WERI-Rb-1 (cell line): ENCODE data around the gene PADI3.

Experiments used
- DNase-seq: peaks from one replicate; pipeline ENCODE4 v3.0.0-alpha.2; 2020
- H3K27ac ChIP-seq: fragments of 250-450 bp; sonication (Bioruptor Pico); 2 replicates; pipeline ENCODE4 v1.5.1; 2020; ENCODE audit warnings: mild to moderate bottlenecking, moderate library complexity
- H3K27me3 ChIP-seq: fragments of 250-450 bp; sonication (Bioruptor Pico); 2 replicates; pipeline ENCODE4 v1.5.1; 2021; ENCODE audit warnings: mild to moderate bottlenecking, low read depth, moderate library complexity; ENCODE audit not compliant: insufficient read depth, severe bottlenecking
- H3K36me3 ChIP-seq: fragments of 250-450 bp; sonication (Bioruptor Pico); 2 replicates; pipeline ENCODE4 v1.5.1; 2020; ENCODE audit warnings: mild to moderate bottlenecking, moderate library complexity
- H3K4me3 ChIP-seq: 2 replicates; pipeline ENCODE4 v1.5.1; 2011; ENCODE audit warnings: low read depth, mild to moderate bottlenecking, control low read depth, low read length
- H3K9me3 ChIP-seq: fragments of 250-450 bp; sonication (Bioruptor Pico); 2 replicates; pipeline ENCODE4 v1.5.1; 2021; ENCODE audit warnings: mild to moderate bottlenecking, moderate library complexity; ENCODE audit not compliant: severe bottlenecking
- TF ChIP-seq, protein P1 (sequence below): IDR thresholded peaks from 2 replicates; pipeline ENCODE4 v1.5.1; 2011; ENCODE audit warnings: low read depth, mild to moderate bottlenecking, control low read depth, inconsistent platforms, low read length

Gene PADI3

DNA sequence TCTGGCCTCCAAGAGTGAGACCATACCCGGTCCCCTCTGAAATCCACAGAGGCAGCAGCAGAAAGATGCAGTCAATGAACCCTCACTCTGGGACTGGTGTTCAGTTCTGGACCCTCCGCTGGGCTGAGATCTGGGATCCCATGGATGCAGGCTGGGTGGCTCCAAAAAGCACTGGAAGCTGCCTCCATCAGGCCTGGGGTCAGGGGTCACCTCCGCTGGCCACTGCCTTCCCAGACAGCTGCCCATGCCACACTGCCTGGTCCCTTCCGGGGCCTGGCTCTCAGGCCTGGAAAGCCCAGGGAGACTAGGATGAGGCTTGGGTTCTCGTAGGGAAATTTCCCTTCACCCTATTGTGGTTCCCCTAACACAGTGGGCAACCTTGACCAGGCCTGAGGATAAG lies 37.7 kb downstream of the PADI3 start:
- Histone ChIP-seq H3K36me3 (no peaks in the 10 kb centered on the region), H3K9me3 (no peaks in the 10 kb centered on the region), H3K27ac (no peak overlapping the region), H3K4me3 (no peak overlapping the region), H3K27me3 (no peaks in the 10 kb centered on the region)
- TF ChIP-seq, protein P1, sequence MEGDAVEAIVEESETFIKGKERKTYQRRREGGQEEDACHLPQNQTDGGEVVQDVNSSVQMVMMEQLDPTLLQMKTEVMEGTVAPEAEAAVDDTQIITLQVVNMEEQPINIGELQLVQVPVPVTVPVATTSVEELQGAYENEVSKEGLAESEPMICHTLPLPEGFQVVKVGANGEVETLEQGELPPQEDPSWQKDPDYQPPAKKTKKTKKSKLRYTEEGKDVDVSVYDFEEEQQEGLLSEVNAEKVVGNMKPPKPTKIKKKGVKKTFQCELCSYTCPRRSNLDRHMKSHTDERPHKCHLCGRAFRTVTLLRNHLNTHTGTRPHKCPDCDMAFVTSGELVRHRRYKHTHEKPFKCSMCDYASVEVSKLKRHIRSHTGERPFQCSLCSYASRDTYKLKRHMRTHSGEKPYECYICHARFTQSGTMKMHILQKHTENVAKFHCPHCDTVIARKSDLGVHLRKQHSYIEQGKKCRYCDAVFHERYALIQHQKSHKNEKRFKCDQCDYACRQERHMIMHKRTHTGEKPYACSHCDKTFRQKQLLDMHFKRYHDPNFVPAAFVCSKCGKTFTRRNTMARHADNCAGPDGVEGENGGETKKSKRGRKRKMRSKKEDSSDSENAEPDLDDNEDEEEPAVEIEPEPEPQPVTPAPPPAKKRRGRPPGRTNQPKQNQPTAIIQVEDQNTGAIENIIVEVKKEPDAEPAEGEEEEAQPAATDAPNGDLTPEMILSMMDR = no peak
- DNase-seq = no peak

DNA sequence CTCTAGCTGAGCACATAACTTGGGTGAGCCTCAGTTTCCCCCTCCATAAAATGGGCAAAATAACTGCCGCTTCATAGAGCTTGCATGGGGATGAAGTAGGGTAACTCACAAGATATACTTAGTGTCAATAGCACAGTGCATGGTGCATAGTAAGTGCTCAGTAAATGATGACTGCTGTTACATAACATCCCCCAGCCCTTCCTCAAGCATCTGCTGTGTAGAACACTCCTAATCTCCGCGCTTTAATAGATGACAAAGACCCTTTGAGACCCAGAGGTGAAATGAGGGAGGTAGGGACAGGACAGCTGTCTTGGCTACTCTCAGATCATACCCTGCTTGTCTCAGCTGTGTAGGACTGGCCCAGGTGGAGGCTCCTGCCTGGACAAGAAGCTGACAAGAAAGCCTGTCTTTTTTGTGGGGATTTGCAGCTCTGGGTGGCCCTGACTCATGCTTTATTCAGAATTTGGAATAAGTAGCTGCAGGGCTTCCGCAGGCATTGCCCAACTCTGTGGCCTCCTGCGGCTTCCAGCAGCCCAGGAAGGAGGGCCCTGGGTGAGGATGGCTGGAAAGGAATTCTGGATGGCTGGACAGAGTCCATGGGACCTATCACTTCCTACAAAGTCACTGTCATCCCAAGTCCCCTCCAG lies 38.4 kb downstream of the PADI3 start:
- TF ChIP-seq, protein P1 = no peak
- H3K9me3 ChIP-seq = no peaks in the 10 kb centered on the region
- H3K27ac ChIP-seq = no peak overlapping the region
- no peaks in the 10 kb centered on the region for H3K27me3 ChIP-seq
- no peak for DNase-seq
- no peaks in the 10 kb centered on the region for H3K36me3 ChIP-seq
- no peak overlapping the region for H3K4me3 ChIP-seq

DNA sequence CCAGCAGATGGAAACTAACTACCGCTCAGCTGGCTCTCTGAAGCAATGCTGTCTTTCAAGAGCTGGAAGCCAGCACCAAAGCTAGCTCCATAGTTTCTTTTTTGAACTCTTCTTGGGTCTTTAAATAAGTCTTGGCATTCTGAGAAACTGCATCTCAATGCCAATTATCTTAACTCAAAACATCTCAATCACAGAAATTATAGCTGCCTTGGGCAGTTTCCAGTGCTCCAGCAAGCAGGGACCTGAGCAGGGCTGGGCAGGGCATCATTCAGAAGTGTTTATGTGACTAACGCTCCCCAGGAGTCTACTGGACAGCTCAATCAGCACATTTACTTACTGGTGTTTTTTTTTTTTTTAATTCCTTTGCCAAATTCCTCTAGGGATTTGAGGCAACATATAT lies 40.8 kb downstream of the PADI3 start:
- no peak overlapping the region for H3K27ac ChIP-seq
- H3K4me3 ChIP-seq = no peak overlapping the region
- no peak for DNase-seq
- no peaks in the 10 kb centered on the region for H3K36me3 ChIP-seq
- H3K9me3 ChIP-seq = no peaks in the 10 kb centered on the region
- H3K27me3 ChIP-seq = no peaks in the 10 kb centered on the region
- TF ChIP-seq, protein P1 = no peak

DNA sequence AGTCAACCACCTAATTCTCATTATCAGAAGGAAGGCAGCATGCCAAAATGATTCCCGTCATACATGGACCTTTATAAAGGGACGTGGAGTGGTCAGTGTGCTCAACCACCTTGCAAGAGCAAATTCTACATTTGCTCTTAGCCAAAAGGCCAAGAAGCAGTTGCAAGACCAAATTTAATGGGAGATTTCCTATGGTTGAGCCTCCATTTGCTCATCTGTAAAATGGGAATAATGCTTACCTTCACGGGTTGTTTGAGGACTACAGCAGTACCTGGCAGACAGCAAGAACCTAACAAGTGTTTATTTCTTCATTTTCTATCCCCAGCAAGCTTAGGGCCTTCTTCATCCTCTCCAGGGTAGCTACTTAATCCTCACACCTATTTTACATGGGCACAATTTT lies 41.7 kb downstream of the PADI3 start:
- Histone ChIP-seq H3K36me3 (no peaks in the 10 kb centered on the region), H3K4me3 (no peak overlapping the region), H3K27me3 (no peaks in the 10 kb centered on the region), H3K9me3 (no peaks in the 10 kb centered on the region), H3K27ac (no peak overlapping the region)
- DNase-seq = no peak
- TF ChIP-seq, protein P1 = no peak

DNA sequence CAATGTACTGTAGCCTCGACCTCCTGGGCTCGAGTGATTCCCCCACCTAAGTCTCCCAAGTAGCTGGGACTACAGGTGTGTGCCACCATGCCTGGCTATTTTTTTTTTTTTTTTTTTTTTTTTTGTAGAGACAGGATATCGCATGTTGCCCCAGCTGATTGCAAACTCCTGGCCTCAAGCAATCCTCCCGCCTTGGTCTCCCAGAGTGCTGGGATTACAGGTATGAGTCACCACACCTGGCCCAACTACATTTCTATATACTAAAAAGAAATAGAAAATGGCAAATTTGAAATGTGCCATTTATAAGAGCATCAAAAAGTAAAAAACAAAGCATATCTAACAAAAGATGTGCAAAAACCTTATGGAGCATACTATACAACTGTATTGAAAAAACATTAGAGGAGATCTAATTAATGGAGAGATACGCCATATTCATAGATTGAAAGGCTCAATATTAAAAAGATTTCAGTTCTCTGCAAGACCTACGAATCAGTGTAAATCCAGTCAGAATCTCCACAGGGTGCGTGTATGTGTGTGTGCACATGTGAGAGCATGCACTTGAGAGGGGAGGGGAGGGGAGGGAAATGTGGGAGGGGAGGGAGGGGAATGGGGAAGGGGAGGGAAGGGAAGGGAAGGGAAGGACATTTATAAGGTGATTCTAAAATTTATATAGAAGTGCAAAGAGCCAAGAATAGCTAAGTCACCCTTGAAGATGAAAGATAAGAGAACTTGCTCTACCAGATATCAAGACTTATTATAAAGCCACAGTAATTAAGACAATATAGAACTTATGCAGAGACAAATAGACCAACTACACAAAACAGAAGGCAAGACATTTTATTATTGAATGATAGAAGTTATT lies 43.6 kb downstream of the PADI3 start:
- no peaks in the 10 kb centered on the region for H3K36me3 ChIP-seq
- no peaks in the 10 kb centered on the region for H3K27me3 ChIP-seq
- no peaks in the 10 kb centered on the region for H3K9me3 ChIP-seq
- H3K27ac ChIP-seq = no peak overlapping the region
- DNase-seq = no peak
- H3K4me3 ChIP-seq = no peak overlapping the region
- TF ChIP-seq, protein P1 = no peak
